Caco-2 (cell line): ENCODE measurements around the gene SIK3. TPM values are rescaled to one million over a fixed set of nuclear protein-coding genes. Genes with fewer than 3 reads are reported as not detected.
A peak's percentile ranks its signal among the peaks of the same experiment; 100 is the strongest.

ENCODE experiments used
- Bru-seq: library from RNA; stranded (reverse); fragments of 400-500 nt; gene quantifications from one replicate; lab custom pipeline; 2021; lab: Mats Ljungman, UMichigan
- BruChase-seq, 2 experiments: library from RNA; stranded (reverse); fragments of 400-500 nt; gene quantifications; one replicate each; lab custom pipeline; 2021; lab: Mats Ljungman, UMichigan
- BruUV-seq: library from RNA; stranded (reverse); fragments of 400-500 nt; replicated peaks from 2 replicates; lab custom pipeline; 2021; lab: Mats Ljungman, UMichigan
- CTCF ChIA-PET: fragments of 300-600 bp; sonication (Branson Sonifier 250); formaldehyde crosslinking; loops from one replicate; lab custom pipeline; 2022; ENCODE audit warnings: antibody characterized with exemption; lab: Charles Lee
- POLR2A ChIA-PET: fragments of 300-600 bp; sonication (Branson Sonifier 250); formaldehyde crosslinking; loops from one replicate; lab custom pipeline; 2022; ENCODE audit warnings: antibody characterized with exemption; lab: Charles Lee
- DNase-seq, 2 experiments: peaks; one replicate each; pipeline versions ENCODE4 v3.0.0 to v3.0.0-alpha.2; 2020 to 2022
- H3K27me3 ChIP-seq: replicated peaks from 2 replicates; pipeline ENCODE4 v1.6.0; 2011; ENCODE audit warnings: low read length; ENCODE audit not compliant: control insufficient read depth, insufficient read depth
- H3K36me3 ChIP-seq: 2 replicates; pipeline ENCODE4 v1.5.1; 2011; ENCODE audit warnings: low read length; ENCODE audit not compliant: control insufficient read depth, insufficient read depth
- H3K4me1 ChIP-seq: fragments of 250-450 bp; sonication (Bioruptor Pico); 2 replicates; pipeline ENCODE4 v1.5.1; 2020; ENCODE audit warnings: mild to moderate bottlenecking
- H3K4me3 ChIP-seq: 2 replicates; pipeline ENCODE4 v1.5.1; 2011; ENCODE audit warnings: low read depth, mild to moderate bottlenecking, control low read depth, low read length
- H3K9me3 ChIP-seq: fragments of 250-450 bp; sonication (Bioruptor Pico); 2 replicates; pipeline ENCODE4 v1.5.1; 2020; ENCODE audit warnings: mild to moderate bottlenecking, moderate library complexity
- H3K27ac Mint-ChIP-seq: one replicate; pipeline ENCODE4 v1.8.0; 2022; ENCODE audit warnings: mixed read lengths; ENCODE audit not compliant: unreplicated experiment
- H3K27me3 Mint-ChIP-seq: one replicate; pipeline ENCODE4 v1.8.0; 2022; ENCODE audit warnings: mixed read lengths; ENCODE audit not compliant: insufficient read depth, unreplicated experiment
- H3K36me3 Mint-ChIP-seq: one replicate; pipeline ENCODE4 v1.8.0; 2022; ENCODE audit warnings: mild to moderate bottlenecking, mixed read lengths; ENCODE audit not compliant: insufficient read depth, unreplicated experiment
- H3K4me1 Mint-ChIP-seq: one replicate; pipeline ENCODE4 v1.8.0; 2022; ENCODE audit warnings: low read depth, mixed read lengths; ENCODE audit not compliant: unreplicated experiment
- H3K4me3 Mint-ChIP-seq: one replicate; pipeline ENCODE4 v1.8.0; 2022; ENCODE audit warnings: mild to moderate bottlenecking, moderate library complexity, mixed read lengths; ENCODE audit not compliant: unreplicated experiment
- H3K9me3 Mint-ChIP-seq: one replicate; pipeline ENCODE4 v1.8.0; 2022; ENCODE audit warnings: mixed read lengths; ENCODE audit not compliant: unreplicated experiment
- CTCF ChIP-seq, 2 experiments: fragments of 200-600 bp in 1 of 2; IDR thresholded peaks; 1 replicate in 1 of 2; 2 replicates in 1 of 2; pipeline versions ENCODE4 v1.5.1 to v1.8.0; 2011 to 2022; ENCODE audit warnings: antibody characterized with exemption in 1 of 2, control low read depth in 1 of 2, inconsistent platforms in 1 of 2, low read depth in 1 of 2, low read length in 1 of 2, mild to moderate bottlenecking in 1 of 2, moderate library complexity in 1 of 2; ENCODE audit not compliant: insufficient read depth in 1 of 2, severe bottlenecking in 1 of 2, unreplicated experiment in 1 of 2
- intact Hi-C: fragments of 100-400 bp; cut with micrococcal nuclease; formaldehyde crosslinking; loops from one replicate; pipeline ENCODE4 v1.10.0; 2022; ENCODE audit not compliant: unreplicated experiment
- long read RNA-seq: library from polyadenylated mRNA; stranded (forward); transcript quantifications from one replicate; pipeline ENCODE4 v2.0.0, GENCODE V29; 2022
- total RNA-seq: library from RNA; stranded (reverse); gene quantifications from 2 replicates; pipeline ENCODE4 v1.2.3, GENCODE V29; 2022

SIK3 gene
- total RNA-seq (65.7 and 69.4 TPM in 2 replicates), Bru-seq, nascent RNA (percentile 93 among the genes with signal in this experiment), BruChase-seq, experiment 1, labeled RNA remaining after a 2-hour chase (percentile 90 among the genes with signal in this experiment), BruChase-seq, experiment 2, labeled RNA remaining after a 6-hour chase (percentile 87 among the genes with signal in this experiment)
- long read RNA-seq, full-length matches to known transcripts = 10 of 71 reads
- long read RNA-seq, partial matches to known transcripts = 30 of 71 reads
- long read RNA-seq, other reads (novel, unspliced or antisense) = 31 of 71 reads

DNA sequence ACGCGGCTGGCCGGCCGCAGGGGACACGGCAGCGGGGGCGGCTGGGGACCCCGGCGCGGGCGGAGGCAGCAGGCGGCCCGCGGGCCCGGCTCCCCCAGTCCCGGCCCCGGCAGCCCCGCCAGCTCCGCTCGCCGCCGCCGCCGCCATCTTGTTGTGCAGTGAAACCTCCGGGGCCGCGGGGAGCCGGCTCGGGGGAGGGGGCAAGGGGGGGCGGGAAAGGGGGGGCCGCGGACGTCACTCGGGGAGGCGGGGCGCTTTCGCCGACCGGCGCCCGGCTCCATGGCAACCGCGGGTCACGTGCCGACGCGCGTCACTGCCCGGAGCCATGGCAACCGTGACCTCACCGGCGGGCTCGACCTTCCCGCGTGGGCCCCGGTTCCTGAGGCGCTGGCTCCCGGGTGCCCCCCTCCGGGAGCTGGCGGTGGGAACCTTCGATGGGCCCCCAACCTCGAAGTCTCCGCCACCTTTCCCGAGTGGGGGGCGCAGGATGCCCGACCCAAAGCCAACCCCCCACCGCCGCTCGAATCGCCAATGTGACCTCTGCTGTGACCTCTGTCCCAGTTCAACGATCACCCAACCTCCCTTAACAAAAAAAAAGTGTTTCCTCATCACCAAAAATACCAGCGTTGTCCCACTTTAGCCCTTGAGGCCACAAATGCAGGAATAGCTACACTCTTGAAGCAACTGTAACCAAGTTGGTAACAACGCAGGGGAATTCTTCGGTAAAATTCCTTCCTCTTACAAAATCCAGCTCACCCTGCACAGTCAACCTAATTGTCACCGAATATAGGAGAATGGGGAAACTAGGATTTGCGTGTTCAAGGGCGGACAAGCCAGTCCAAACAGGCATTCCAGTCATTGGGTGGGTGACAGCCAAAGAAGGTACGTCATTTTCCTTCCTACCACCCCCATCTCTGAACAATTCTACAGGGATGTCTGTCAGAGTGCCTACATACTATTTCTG, at the start of gene SIK3:
Gene SIK3 (minus strand): TSS at position 160 of the 964 bp plus-strand sequence. CDS start 13 bp downstream, at position 147.
- H3K9me3 ChIP-seq = no peaks in the 10 kb centered on the region
- POLR2A ChIA-PET = interaction anchor here (0.7 to 2.0 kb wide), 9 partner anchors 22 to 315 kb away, joined by 3 to 23 read pairs (median 5); partner anchors contain the start of genes APOC3 and PAFAH1B2
- intact Hi-C loops = loop anchor here (1.0 to 5.0 kb wide), 4 partner anchors 126 to 311 kb away; partner anchors contain the start of gene ZPR1
- Mint-ChIP-seq H3K4me3 (peak within 1 kb of the TSS; percentile 77), H3K9me3 (no peaks in the 10 kb centered on the region), H3K36me3 (peaks cover 17% of the 10 kb centered on the region), H3K27ac (peak within 1 kb of the TSS; percentile 99), H3K4me1 (peaks cover 51% of the 10 kb centered on the region), H3K27me3 (no peaks in the 10 kb centered on the region)
- BruUV-seq = TSS peak; percentile 94
- no peaks in the 10 kb centered on the region for H3K27me3 ChIP-seq
- peak; percentile 82 to 92 for TF ChIP-seq CTCF (IDR thresholded peaks at IDR 0.05; ENCODE audit: insufficient read depth in 1 of 2, low read depth in 1 of 2, low read length in 1 of 2, severe bottlenecking in 1 of 2, unreplicated experiment in 1 of 2)
- peak within 1 kb of the TSS; percentile 90 for H3K4me3 ChIP-seq
- DNase-seq = peak; percentile 96 to 99
- CTCF ChIA-PET = interaction anchor here (0.6 to 3.4 kb wide), 23 partner anchors 7 to 366 kb away, joined by 3 to 18 read pairs (median 3); no protein-coding TSS in a partner anchor
- peaks cover 46% of the 10 kb centered on the region for H3K4me1 ChIP-seq
- 0 out of 2 replicates have a peak, but pooled peaks cover 1% of the 10 kb centered on the region for H3K36me3 ChIP-seq

DNA sequence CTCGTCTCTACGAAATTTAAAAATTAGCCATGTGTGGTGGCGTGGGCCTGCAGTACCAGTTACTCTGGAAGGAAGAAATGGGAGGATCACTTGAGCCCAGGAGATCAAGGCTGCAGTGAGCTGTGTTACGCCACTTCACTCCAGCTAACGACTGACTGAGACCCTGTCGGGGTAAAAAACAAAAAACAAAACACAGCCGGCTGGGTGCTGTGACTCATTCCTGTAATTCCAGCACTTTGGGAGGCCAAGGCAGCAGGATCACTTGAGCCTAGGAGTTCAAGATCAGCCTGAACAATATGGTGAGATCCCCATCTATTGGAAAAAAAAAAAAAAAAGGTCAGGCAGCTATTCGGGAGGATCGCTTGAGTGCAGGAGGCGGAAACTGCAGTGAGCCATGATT, 48.3 kb upstream of the SIK3 start:
- H3K4me1 Mint-ChIP-seq = peaks cover 6% of the 10 kb centered on the region
- H3K27me3 Mint-ChIP-seq = no peaks in the 10 kb centered on the region
- Histone ChIP-seq H3K9me3 (no peaks in the 10 kb centered on the region), H3K36me3 (peaks cover 4% of the 10 kb centered on the region; the same call in 1 of the 2 replicates), H3K4me3 (no peak overlapping the region), H3K27me3 (no peaks in the 10 kb centered on the region), H3K4me1 (peaks cover 6% of the 10 kb centered on the region; the same call in 1 of the 2 replicates)
- no TSS peak for BruUV-seq
- H3K9me3 Mint-ChIP-seq = no peaks in the 10 kb centered on the region
- CTCF ChIA-PET = no interaction called here
- peak overlapping the region; percentile 95 for H3K27ac Mint-ChIP-seq
- intact Hi-C loops = no loop called here
- peak overlapping the region; percentile 98 for H3K4me3 Mint-ChIP-seq
- DNase-seq = no peak
- no peak for TF ChIP-seq CTCF (IDR thresholded peaks at IDR 0.05; ENCODE audit: insufficient read depth in 1 of 2, low read depth in 1 of 2, low read length in 1 of 2, severe bottlenecking in 1 of 2, unreplicated experiment in 1 of 2)
- H3K36me3 Mint-ChIP-seq = peaks cover 77% of the 10 kb centered on the region
- POLR2A ChIA-PET = interaction anchor here (0.7 to 1.9 kb wide), 2 partner anchors 32 to 257 kb away, joined by 5 to 9 read pairs; partner anchors contain the start of gene SIDT2
